GM18873 (cell line): ENCODE measurements around the gene OXER1.

Experiments
- ATAC-seq: cut with Tn5 transposase; IDR thresholded peaks from one replicate; pipeline ENCODE4 v1.9.1; 2021; ENCODE audit warnings: mild to moderate bottlenecking, moderate library complexity, moderate number of reproducible peaks; ENCODE audit not compliant: unreplicated experiment, low FRiP score

The OXER1 gene

GRCh38 chr2:42770288-42771131 lies 6.6 kb upstream of the OXER1 start:
- ATAC-seq = no peak

DNA sequence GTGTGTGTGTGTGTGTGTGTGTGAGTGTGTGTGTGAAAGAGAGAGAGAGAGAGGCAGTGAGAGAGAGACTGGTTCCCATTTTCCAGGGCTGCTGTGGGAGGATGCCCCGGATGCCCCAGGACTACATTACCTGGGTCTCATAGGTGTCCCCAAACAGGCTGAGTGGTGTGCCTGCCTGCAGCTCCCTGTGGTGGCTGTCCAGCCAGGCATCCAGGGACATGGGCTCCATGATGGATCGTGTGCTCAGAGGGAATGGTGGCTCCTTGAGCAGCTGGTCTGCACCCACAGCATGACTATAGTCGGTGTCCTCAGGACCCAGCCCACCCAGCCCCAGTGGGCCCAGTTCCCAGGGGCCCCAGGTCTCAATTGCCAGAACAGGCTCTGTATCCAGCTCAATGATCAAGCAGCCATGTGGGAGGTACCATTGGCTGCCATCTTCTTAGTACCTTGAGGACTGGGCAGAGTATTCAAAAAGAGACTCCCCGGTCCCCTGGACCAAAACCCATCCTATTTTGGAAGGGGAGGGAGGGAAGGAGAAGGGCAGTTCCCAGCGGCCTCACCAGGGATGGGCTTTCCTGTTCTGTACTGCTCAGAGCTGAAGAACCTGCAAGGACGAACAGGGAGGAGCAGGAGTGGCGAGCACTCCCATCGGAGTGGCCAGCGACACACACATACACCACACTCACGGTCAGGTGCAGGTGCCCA lies 5.8 kb upstream of the OXER1 start:
- ATAC-seq = no peak

GRCh38 chr2:42768706-42769256 lies 4.8 kb upstream of the OXER1 start:
- ATAC-seq = no peak

DNA sequence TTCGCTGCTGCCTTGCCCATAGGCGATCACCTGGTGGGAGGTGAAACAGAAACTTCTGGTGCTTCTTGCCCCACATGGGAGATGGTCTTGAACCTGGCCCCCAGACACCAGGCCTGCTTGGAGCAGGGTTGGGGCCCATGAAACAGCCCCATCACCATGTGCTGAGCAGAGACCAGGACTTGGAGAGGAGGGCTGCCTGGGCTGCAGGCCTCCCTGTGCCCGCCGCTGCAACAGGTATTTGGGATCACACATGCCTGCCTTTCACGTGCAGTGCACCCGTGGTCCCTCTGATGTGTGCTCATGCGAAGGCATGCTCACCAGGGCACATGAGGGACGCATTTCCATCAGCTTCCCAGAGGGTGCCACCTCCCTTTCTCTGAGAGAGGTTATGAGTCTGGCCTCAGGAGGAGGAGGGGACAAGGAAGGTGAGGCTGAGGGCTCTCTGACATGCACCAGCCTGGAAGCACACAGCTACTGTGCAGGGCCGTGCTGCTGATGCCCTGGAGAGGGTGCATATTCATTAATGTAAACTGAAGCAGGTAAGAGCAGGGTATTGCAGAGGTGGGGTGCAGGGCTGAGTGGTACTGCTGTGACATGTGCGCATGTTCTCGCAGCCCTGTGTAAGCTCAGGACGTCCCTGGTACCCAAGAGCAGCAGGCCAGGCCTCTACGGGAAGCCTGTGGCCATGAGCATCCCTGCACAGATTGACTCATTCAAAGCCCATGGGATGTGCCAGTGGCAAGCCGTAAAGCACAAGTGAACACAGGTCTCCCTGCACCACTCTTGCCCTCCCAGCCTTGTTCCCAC lies 4.2 kb upstream of the OXER1 start:
- ATAC-seq = no peak

- ATAC-seq = no peak
Measured at GRCh38 chr2:42767080-42767898, 3.4 kb upstream of the OXER1 start.

- no peak for ATAC-seq
Measured at GRCh38 chr2:42765686-42766085, 1.8 kb upstream of the OXER1 start.

DNA sequence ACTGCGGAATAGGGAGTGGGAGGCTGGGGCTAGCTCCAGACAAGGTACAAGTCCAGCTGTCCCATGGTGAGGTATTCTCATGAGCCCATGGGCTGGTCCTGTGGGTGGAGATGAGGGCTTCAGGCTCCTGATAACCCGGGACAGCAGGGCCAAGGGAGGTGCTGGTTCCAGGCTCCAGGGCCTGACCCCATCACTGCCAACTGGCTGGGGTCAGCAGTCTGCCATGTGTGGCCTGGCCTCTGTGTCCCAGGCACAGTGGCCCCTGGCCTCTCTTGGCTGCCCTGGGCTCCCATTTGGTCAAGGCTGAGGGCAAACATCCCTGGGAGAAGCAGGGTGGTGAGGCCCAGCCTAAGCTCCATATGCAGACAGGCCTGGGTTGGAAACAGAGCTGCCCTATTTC lies 966 bp upstream of the OXER1 start:
- no peak for ATAC-seq

DNA sequence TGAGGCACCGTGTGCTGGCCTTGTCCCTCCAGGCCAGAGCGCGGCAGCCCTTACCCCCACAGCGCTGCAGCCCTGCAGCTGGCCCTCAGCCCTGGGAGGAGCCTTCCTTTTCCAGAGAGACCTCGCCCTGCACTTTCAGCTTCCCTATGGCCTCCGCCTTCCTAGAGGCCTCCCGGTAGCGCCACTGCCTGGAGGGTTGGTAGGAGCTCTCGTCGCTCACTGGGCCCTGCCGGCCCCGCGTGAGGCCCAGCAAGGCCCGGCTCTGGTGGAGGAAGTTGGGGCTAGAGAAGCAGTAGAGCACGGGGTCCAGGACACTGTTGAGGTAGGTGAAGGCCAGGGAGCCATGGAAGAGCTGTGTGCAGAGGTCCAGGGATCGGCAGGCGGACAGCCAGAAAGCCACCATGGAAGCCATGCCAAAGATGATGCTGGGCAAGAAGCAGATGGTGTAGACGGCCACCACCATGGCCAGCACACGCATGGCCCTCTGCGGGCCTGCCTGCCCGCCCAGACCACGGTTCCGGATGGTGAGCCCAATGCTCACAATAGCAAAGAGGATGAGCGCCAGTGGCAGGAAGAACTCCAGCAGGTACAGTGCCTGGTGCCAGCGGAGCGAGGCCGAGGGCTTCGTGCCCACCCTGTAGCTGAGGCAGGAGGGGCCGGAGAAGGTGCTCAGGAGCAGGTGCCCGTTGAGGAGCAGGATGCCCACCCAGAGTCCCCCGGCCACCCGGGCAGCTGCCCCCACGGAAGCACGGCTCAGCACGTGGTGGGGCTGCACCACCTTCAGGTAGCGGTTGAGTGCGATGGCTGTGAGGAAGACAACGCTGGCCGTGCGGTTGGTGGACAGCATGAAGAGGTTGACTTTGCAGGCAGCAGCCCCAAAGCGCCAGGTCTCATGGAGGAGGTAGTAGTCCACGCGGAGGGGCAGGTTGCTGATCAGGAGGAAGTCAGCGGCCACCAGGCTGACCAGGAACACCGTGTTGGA lies 821 bp downstream of the OXER1 start:
- no peak for ATAC-seq

- ATAC-seq = no peak
Measured at GRCh38 chr2:42762155-42762554, 1.8 kb downstream of the OXER1 start.

GRCh38 chr2:42761554-42761953 lies 2.4 kb downstream of the OXER1 start:
- no peak for ATAC-seq

DNA sequence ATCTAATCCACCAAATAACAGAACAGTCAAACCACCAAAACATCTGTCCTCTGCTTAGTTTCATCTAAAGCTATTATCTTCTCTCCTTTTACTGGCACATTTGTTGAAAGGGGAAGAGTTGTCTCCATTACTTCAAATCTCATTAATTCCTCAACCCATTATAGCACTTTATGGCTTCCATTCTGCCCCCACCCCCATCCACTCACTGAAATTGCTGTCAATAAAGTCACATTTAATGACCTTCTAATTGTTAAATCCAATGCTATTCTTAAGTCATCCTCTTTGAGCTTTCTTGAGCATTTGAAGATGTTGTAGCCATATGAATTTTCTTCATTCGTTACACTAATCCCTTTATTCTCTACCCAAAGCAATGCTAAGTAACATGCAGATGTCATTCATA lies 5.2 kb downstream of the OXER1 start:
- no peak for ATAC-seq

DNA sequence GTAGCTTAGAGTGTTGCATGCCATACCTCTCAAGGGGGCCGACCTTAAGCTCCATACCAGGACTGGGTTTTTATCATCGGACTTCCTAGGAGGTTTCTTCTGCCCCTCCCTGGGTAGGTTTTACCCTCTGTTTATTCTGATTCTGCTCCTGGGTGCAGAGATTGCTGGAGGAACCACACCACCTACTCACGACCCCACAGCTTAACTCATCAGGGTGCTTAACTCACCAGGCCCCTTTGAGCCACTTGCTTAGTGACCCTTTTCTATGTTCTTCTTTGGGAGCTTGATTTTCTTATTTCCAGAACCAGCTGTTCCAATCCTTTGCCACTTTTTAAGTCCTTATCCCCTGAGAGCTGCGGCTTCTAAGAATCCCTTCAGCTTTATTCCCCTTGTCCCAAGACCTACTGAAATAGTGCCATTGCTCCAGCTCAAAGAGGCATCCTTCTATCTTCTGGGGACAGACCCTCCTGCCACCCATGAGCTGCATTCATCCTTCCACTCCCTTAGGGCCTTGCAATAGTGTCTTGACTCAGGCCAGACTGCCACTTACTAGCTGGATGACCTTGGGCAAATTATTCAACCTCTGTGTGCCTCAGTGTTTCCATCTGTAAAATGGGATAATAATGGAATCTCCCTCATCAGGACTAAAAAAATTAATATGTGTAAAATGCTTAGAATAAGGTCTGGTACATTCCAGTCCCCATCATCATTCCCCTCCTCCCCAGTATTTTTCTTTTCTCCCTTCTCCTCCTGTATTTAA lies 5.8 kb downstream of the OXER1 start:
- no peak for ATAC-seq

GRCh38 chr2:42756966-42757513 lies 6.9 kb downstream of the OXER1 start:
- no peak for ATAC-seq

- ATAC-seq = no peak
Measured at GRCh38 chr2:42756150-42756775, 7.7 kb downstream of the OXER1 start.

- no peak for ATAC-seq
Measured at GRCh38 chr2:42755191-42755880, 8.6 kb downstream of the OXER1 start.

DNA sequence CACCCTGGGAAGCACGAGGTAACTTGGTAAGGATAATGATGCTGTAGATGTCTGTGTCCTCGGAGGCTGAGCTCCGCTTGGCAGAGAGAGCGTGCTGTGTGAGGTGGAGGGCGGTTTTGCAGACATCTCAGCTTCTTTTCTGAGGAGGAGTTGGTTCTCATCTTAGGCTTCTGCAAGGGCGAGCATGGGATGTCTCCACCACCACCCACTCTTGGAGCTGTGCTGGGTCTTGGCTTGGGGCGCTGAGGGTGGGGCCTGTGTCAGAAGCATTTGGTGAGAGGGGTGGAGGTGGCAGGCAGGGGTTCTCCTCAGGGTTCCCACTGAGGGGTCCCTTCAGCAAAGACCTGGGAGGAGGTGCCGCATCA lies 9.2 kb downstream of the OXER1 start:
- no peak for ATAC-seq
